CD4-positive, alpha-beta T cell treated with Interleukin-4 for 4 hours (primary cell): ENCODE results near the gene TMEM11.
"Not testable (repeated sequence)": the region's sequence is repeated elsewhere in the genome, so short reads cannot be mapped to it uniquely, and the experiment has no call there.

Experiments
- DNase-seq: peaks from one replicate; pipeline ENCODE4 v3.0.0-alpha.2; 2020

The TMEM11 gene

GRCh38 chr17:21210411-21211076 is 3.4 kb downstream of the TMEM11 start:
- DNase-seq = no peak

- DNase-seq = no peak
Measured at GRCh38 chr17:21209511-21210175, 4.3 kb downstream of the TMEM11 start.

- no peak for DNase-seq
Measured at GRCh38 chr17:21208352-21208751, 5.6 kb downstream of the TMEM11 start.

- no peak for DNase-seq
Measured at GRCh38 chr17:21204935-21205334, 9.0 kb downstream of the TMEM11 start.

GRCh38 chr17:21202512-21202911 is 11.4 kb downstream of the TMEM11 start:
- DNase-seq = no peak

- DNase-seq = no peak
Measured at GRCh38 chr17:21201874-21202273, 12.1 kb downstream of the TMEM11 start.

GRCh38 chr17:21201298-21201595 is 12.7 kb downstream of the TMEM11 start:
- DNase-seq = no peak

GRCh38 chr17:21200590-21201297 is 13.2 kb downstream of the TMEM11 start:
- no peak for DNase-seq

GRCh38 chr17:21199856-21200255 is 14.1 kb downstream of the TMEM11 start:
- no peak for DNase-seq

GRCh38 chr17:21199311-21199710 is 14.7 kb downstream of the TMEM11 start:
- no peak for DNase-seq

- DNase-seq = no peak
Measured at GRCh38 chr17:21198411-21198810, 15.6 kb downstream of the TMEM11 start.

- DNase-seq = no peak
Measured at GRCh38 chr17:21196126-21196525, 17.8 kb downstream of the TMEM11 start.

GRCh38 chr17:21194703-21195102 is 19.3 kb downstream of the TMEM11 start:
- DNase-seq = no peak

- DNase-seq = no peak
Measured at GRCh38 chr17:21194226-21194625, 19.7 kb downstream of the TMEM11 start.

GRCh38 chr17:21193031-21193430 is 20.9 kb downstream of the TMEM11 start:
- no peak for DNase-seq

- not testable (repeated sequence) for DNase-seq
Measured at GRCh38 chr17:21192414-21192813, 21.5 kb downstream of the TMEM11 start.

GRCh38 chr17:21191698-21192097 is 22.3 kb downstream of the TMEM11 start:
- no peak for DNase-seq

- DNase-seq = no peak
Measured at GRCh38 chr17:21190078-21190477, 23.9 kb downstream of the TMEM11 start.

GRCh38 chr17:21189361-21189760 is 24.6 kb downstream of the TMEM11 start:
- no peak for DNase-seq

- DNase-seq = no peak
Measured at GRCh38 chr17:21186399-21187187, 27.4 kb downstream of the TMEM11 start.

GRCh38 chr17:21185061-21185460 is 28.9 kb downstream of the TMEM11 start:
- DNase-seq = no peak

GRCh38 chr17:21184570-21184969 is 29.4 kb downstream of the TMEM11 start:
- no peak for DNase-seq

- DNase-seq = no peak
Measured at GRCh38 chr17:21183468-21183867, 30.5 kb downstream of the TMEM11 start.
